Adipocyte (in vitro differentiated cells): ENCODE measurements around the gene SURF1.
"Not testable (repeated sequence)": the region's sequence is repeated elsewhere in the genome, so short reads cannot be mapped to it uniquely, and the experiment has no call there.

ENCODE experiments used
- DNase-seq: peaks from one replicate; pipeline ENCODE4 v3.0.0-alpha.2; 2015; ENCODE audit warnings: low read depth
- H3K27me3 ChIP-seq: replicated peaks from 2 replicates; pipeline ENCODE4 v1.7.0; 2013; ENCODE audit warnings: mild to moderate bottlenecking, low read length, moderate library complexity; ENCODE audit not compliant: control insufficient read depth, insufficient read depth
- H3K36me3 ChIP-seq: 2 replicates; pipeline ENCODE4 v1.7.0; 2013; ENCODE audit warnings: low read length, mild to moderate bottlenecking, moderate library complexity; ENCODE audit not compliant: control insufficient read depth, insufficient read depth, severe bottlenecking
- H3K4me1 ChIP-seq: 2 replicates; pipeline ENCODE4 v1.7.0; 2013; ENCODE audit warnings: mild to moderate bottlenecking, low read length, moderate library complexity; ENCODE audit not compliant: control insufficient read depth, insufficient read depth
- H3K4me3 ChIP-seq: 2 replicates; pipeline ENCODE4 v1.7.0; 2013; ENCODE audit warnings: mild to moderate bottlenecking, low read length, moderate library complexity
- H3K9ac ChIP-seq: 2 replicates; pipeline ENCODE4 v1.7.0; 2013; ENCODE audit warnings: mild to moderate bottlenecking, low read length, moderate library complexity
- H3K9me3 ChIP-seq: 2 replicates; pipeline ENCODE4 v1.7.0; 2013; ENCODE audit warnings: mild to moderate bottlenecking, low read length, moderate library complexity; ENCODE audit not compliant: control insufficient read depth

SURF1 gene

GRCh38 chr9:133394687-133395271 is 38.5 kb upstream of the SURF1 start:
- Histone ChIP-seq H3K9me3 (no peaks in the 10 kb centered on the region), H3K36me3 (no peaks in the 10 kb centered on the region), H3K27me3 (peaks cover 49% of the 10 kb centered on the region), H3K9ac (no peak overlapping the region), H3K4me1 (no peaks in the 10 kb centered on the region), H3K4me3 (no peak overlapping the region)
- no peak for DNase-seq

- no peaks in the 10 kb centered on the region for H3K4me1 ChIP-seq
- H3K9me3 ChIP-seq = no peaks in the 10 kb centered on the region
- H3K9ac ChIP-seq = no peak overlapping the region
- no peak overlapping the region for H3K4me3 ChIP-seq
- H3K27me3 ChIP-seq = peaks cover 49% of the 10 kb centered on the region
- no peaks in the 10 kb centered on the region for H3K36me3 ChIP-seq
- no peak for DNase-seq
Measured at GRCh38 chr9:133393399-133393798, 37.1 kb upstream of the SURF1 start.

DNA sequence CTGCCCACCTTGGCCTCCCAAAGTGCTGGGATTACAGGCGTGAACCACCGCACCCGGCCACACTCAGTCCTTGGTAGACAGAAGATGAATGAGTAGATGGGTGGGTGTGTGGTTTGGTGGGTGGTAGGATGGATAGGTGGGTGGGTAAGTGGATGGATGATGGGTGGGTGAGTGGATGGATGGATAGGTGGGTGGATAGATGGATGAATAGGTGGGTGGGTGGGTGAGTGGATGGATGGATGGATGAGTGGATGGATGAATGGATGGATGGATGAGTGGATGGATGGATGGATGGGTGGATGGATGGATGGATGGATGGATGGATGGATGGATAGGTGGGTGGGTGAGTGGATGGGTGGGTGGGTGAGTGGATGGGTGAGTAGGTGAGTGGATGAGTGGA is 36.0 kb upstream of the SURF1 start:
- not testable (repeated sequence) for H3K9ac ChIP-seq, H3K4me1 ChIP-seq, H3K9me3 ChIP-seq, DNase-seq, H3K36me3 ChIP-seq, H3K4me3 ChIP-seq
- H3K27me3 ChIP-seq = peaks cover 42% of the 10 kb centered on the region

DNA sequence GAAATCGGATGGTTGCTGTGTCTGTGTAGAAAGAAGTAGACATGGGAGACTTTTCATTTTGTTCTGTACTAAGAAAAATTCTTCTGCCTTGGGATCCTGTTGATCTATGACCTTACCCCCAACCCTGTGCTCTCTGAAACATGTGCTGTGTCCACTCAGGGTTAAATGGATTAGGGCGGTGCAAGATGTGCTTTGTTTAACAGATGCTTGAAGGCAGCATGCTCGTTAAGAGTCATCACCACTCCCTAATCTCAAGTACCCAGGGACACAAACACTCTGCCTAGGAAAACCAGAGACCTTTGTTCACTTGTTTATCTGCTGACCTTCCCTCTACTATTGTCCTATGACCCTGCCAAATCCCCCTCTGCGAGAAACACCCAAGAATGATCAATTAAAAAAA is 35.2 kb upstream of the SURF1 start:
- peaks cover 35% of the 10 kb centered on the region for H3K27me3 ChIP-seq
- not testable (repeated sequence) for H3K9me3 ChIP-seq, H3K4me1 ChIP-seq, H3K4me3 ChIP-seq, H3K9ac ChIP-seq, H3K36me3 ChIP-seq, DNase-seq

- no peak overlapping the region for H3K9ac ChIP-seq
- no peaks in the 10 kb centered on the region for H3K9me3 ChIP-seq
- H3K4me1 ChIP-seq = no peaks in the 10 kb centered on the region
- no peak overlapping the region for H3K4me3 ChIP-seq
- no peak for DNase-seq
- peaks cover 28% of the 10 kb centered on the region for H3K27me3 ChIP-seq
- no peaks in the 10 kb centered on the region for H3K36me3 ChIP-seq
Measured at GRCh38 chr9:133390713-133391112, 34.4 kb upstream of the SURF1 start.

DNA sequence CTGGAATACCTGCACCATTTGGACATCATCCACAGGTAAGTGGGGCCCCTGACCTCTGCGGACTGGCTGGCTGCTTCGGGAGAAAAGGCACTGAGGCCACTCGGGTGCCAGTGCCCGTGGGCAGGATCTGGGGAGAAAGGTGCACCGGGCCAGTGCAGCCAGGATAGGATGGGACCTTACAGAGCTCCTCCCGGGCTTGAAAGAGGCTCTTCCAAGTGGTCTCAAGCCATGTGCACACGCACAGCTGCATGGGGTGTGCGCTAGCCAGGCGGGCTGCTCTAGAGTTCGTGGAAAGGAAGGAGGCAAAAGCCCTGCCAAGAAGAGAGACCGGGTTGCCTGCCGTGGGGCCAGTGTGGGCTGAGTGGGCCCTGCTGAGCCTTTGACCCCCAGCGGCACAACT is 33.3 kb upstream of the SURF1 start:
- Histone ChIP-seq H3K27me3 (peaks cover 16% of the 10 kb centered on the region), H3K9ac (no peak overlapping the region), H3K36me3 (no peaks in the 10 kb centered on the region), H3K9me3 (no peaks in the 10 kb centered on the region), H3K4me3 (no peak overlapping the region), H3K4me1 (no peaks in the 10 kb centered on the region)
- no peak for DNase-seq

DNA sequence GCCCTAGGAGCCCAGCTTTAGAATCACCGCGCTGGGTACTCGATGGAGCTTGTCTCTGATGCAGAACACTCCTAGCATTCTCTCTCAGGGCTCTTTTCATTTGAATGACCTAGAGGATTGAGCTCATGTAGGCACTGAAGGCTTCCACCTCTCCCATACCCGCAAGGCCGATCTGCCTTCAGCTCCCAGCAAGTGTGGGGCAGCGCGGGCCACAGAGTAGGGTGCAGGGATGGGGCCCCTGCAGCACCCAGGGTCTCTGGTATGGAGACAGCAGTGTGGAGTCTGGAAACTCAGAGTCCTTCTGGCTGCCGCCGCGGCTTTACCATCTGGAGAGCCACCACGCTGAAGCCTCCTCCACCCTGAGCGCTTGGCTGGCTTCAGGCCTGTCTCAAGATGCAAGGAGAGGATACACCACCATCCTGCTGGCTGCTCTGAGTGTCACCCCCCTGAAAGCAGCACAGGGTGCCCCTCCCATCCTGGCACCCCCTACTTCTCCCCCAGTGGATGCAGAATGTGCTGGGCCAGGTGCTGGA is 32.8 kb upstream of the SURF1 start:
- no peaks in the 10 kb centered on the region for H3K4me1 ChIP-seq
- peaks cover 12% of the 10 kb centered on the region for H3K27me3 ChIP-seq
- H3K9me3 ChIP-seq = no peaks in the 10 kb centered on the region
- H3K36me3 ChIP-seq = no peaks in the 10 kb centered on the region
- no peak overlapping the region for H3K4me3 ChIP-seq
- no peak for DNase-seq
- no peak overlapping the region for H3K9ac ChIP-seq

DNA sequence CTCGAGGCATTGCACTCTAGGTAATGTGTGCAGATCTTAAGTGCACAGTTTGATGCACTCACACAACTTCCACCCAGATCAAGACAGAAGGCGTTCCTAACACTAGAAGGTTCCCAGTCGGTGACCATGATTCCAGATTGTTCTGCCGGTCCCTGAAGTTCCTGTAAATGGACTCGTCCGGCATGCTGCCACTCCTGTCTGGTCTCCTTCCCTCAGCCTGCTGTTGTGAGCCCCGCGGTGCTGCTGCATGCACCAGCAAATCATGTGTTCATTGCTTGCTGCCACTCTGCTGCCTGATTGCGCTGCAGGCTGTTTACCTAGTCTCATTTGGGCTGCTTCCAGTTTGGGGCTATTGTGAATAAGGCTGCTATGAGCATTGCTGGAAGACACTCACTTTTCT is 31.4 kb upstream of the SURF1 start:
- no peak overlapping the region for H3K9ac ChIP-seq
- no peak overlapping the region for H3K4me3 ChIP-seq
- H3K9me3 ChIP-seq = no peaks in the 10 kb centered on the region
- peaks cover 6% of the 10 kb centered on the region for H3K27me3 ChIP-seq
- H3K4me1 ChIP-seq = no peaks in the 10 kb centered on the region
- no peaks in the 10 kb centered on the region for H3K36me3 ChIP-seq
- no peak for DNase-seq

GRCh38 chr9:133386338-133386737 is 30.1 kb upstream of the SURF1 start:
- Histone ChIP-seq H3K4me3 (no peak overlapping the region), H3K4me1 (no peaks in the 10 kb centered on the region), H3K9me3 (no peaks in the 10 kb centered on the region), H3K27me3 (peaks cover 6% of the 10 kb centered on the region), H3K9ac (no peak overlapping the region), H3K36me3 (no peaks in the 10 kb centered on the region)
- no peak for DNase-seq

DNA sequence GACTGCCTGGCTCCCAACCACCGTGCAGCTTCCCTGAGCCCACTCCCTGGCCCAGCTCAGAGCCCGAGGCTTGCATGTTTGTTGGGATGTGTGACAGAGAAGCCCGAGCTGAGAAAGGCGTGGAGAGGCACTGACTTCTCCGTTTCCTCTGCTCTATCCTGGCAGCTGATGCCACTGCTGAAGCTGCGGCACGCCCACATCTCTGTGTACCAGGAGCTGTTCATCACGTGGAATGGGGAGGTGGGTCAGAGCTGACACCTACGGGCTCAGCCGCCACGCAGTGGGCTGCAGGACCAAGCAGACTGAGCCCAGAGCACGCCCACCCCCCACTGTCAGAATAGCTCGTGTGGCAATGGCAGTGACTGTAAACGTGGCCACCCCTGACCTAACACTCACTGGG is 29.2 kb upstream of the SURF1 start:
- Histone ChIP-seq H3K4me1 (no peaks in the 10 kb centered on the region), H3K9me3 (no peaks in the 10 kb centered on the region), H3K9ac (no peak overlapping the region), H3K27me3 (peaks cover 4% of the 10 kb centered on the region), H3K4me3 (no peak overlapping the region), H3K36me3 (no peaks in the 10 kb centered on the region)
- DNase-seq = no peak

DNA sequence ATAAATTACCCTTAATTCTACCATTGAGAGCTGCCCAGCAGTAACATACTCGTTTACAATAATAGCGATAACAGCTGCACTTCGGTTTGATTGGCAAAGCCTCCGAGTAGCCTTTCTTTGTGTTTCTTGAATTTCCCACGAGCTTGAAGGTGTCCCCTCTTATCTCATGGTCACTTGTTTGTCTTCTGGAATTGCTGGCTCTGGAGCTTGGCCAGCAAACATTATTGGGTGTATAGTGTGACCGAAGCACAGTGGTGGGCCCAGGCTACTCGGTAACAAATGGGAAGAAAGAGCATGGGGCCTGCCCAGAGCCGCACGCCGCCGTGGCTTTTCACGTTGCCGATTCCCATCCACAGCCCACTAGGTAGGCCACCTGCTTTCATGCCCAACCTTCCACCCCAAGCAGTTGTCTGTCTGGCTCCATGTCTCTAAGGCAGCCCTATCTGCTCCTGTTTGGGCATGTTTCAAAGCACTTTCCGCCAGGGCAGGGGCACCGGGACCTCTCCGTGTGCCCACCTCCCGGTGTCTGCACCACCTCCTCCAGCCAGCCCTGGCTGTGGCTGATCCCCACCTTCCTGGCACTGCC is 28.5 kb upstream of the SURF1 start:
- no peaks in the 10 kb centered on the region for H3K27me3 ChIP-seq
- DNase-seq = no peak
- H3K36me3 ChIP-seq = no peaks in the 10 kb centered on the region
- no peak overlapping the region for H3K4me3 ChIP-seq
- no peaks in the 10 kb centered on the region for H3K4me1 ChIP-seq
- no peaks in the 10 kb centered on the region for H3K9me3 ChIP-seq
- no peak overlapping the region for H3K9ac ChIP-seq

GRCh38 chr9:133383438-133383837 is 27.2 kb upstream of the SURF1 start:
- Histone ChIP-seq H3K9ac (no peak overlapping the region), H3K4me1 (peaks cover 6% of the 10 kb centered on the region), H3K9me3 (no peaks in the 10 kb centered on the region), H3K4me3 (no peak overlapping the region), H3K36me3 (no peaks in the 10 kb centered on the region), H3K27me3 (no peaks in the 10 kb centered on the region)
- DNase-seq = no peak
